NCI-H1105 (cell line): ENCODE measurements around the gene TBC1D32.
"Not testable (repeated sequence)": the region's sequence is repeated elsewhere in the genome, so short reads cannot be mapped to it uniquely, and the experiment has no call there.

Source experiments
- DNase-seq: peaks from one replicate; lab custom pipeline; 2025; lab: John Stamatoyannopoulos, UW

The TBC1D32 gene

DNA sequence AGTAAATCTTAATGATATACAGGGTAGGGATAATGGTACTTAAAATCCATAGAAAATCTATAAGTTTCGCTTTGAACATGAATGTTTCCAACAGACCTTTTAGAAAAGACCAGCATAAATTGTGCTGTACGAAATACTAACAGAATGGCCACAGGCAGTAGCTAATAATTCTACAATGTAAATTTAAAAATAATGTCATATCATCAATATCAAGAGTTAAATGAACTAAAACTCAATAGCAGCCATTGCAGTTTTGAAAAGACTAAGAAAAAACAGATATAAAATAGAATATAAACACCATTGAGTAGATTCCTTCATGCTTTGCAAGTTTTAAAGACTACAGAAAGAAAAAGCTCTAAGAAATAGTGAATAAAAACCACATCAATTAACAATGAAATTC, 14.7 kb downstream of the TBC1D32 start:
- DNase-seq: no peak

DNA sequence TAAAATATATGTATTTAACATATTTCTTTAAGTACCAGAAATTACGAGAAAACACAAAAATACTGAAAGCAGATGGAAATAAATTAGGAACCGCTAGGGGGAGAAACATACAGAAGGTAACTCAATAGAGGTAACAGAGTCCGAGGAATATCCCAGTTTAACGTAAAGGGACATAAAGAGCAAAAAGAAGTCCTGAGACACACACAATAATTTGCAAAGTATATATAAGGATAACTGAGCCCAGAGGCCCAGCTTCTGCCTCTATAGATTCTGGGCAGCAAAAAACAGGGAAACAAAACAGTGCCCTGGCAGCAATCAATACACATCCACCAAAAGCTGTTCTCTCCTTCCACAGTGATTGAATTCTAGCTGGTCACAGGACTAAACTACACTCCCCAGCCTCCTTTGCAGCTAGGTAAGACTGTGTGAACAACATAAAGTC, 15.1 kb downstream of the TBC1D32 start:
- no peak for DNase-seq

DNA sequence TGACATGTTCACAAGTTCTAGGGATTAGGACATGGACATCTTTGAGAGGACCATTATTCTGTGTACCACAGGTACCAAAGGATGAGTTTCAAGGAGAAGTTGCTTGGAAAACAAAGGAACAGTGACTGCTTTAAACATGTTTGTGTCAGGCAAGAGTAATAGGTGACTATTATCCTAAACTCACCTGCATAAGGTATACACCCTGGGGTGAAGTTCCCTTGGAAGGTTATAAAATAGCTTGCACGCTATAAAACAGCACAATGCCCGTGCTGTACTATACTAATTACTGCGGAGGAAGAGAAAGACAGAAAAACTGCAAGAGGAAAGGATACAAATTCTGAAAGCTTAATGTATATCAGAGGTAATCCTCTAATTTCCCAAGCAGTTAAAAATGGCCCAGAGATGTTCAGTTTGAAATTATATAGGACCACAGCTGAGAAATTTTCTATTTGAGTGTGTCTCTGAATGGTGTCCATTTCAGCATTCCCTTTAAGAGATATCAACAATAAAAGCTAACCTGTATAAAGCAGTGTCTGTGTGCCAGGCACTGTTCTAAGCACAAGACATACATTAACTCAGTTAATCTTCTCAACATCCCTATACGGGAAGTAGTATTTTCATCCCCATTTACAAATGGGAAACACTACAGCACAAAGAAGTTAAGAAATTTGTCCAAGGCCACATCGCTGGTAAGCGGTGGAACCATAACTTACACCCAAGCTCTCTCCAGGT, 19.7 kb downstream of the TBC1D32 start:
- no peak for DNase-seq

DNA sequence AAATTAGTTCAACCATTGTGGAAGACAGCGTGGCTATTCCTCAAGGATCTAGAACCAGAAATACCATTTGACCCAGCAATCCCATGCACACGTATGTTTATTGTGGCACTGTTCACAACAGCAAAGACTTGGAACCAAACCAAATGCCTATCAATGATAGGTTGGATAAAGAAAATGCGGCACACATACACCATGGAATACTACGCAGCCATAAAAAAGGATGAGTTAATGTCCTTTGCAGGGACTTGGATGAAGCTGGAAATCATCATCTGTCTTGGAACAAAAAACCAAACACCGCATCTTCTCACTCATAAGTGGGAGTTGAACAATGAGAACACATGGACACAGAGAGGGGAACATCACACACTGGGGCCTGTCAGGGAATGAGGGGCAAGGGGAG, 22.5 kb downstream of the TBC1D32 start:
- DNase-seq: not testable (repeated sequence)

DNA sequence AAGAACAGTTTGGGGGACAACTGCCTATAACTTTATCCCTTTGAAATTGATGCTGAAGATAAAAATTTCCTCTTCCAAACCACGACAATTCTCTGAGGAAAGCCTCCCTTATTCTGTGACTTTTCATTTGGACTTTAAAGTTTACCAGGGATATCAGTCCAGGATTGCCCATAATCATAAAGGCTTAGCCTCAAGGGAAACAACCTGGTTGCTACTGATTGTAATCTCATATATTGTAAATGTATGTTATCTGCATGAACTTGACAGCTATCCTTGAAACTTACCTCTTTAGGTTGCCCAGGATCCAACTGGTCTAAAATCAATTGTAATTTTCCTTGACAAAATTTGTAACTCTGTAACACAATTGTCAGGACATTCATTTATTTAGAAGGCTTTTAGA, 23.8 kb downstream of the TBC1D32 start:
- DNase-seq: no peak

DNA sequence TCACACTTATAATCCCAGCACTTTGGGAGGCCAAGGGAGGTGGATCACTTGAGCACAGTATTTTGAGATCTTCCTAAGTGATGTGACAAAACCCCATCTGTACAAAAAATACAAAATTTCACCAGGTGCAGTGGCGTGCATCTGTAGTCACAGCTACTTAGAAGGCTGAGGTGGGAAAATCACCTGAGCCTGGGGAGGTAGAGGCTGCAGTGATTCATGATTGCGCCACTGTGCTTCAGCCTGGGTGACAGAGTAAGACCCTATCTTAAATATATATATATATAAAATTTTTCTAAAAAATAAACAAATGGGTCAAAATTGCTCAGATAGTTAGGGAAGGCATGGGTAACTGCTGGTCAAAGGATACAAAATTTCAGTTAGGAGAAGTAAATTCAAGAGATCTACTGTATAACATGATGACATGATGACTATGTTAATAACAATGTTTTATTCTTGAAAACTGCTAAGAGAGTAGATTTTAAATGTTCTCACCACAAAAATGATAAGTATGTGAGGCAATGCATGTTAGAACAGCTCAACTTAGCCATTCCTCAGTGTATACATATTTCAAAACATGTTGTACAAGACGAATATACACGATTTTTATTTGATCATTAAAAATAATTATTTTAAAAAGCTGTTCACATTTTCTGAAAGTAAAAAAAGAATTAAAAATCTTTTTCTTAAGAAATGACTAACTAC, 24.4 kb downstream of the TBC1D32 start:
- DNase-seq: no peak

DNA sequence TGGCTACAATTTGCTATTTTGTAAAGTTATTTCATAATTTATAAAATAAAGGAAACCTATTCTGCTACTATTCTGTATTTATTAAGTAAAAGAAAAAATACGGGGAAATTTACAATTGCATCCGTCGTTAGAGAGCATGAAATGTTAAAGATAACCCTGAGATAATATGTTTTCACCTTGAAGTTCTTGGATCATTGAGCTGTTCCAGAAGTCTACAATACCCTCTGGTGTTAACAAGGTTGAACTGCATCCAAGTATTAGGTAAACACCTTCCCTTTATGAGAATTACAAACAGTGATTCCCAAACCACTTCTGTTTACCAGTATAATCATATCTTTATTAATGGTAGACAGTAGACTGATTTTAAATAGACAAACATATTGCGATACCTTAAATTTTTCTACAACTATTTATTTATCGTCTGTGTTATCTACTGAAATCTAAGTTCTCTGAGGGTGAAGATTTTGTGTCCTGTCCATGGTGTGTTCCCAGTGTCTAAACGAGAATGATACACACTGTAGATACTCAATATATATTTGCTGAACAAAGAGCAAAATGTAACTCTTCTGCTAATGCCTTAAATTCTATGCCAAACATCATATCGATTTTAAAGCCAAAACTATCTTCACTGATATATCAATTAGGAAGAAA, 28.2 kb downstream of the TBC1D32 start:
- DNase-seq: peak; percentile 58

DNA sequence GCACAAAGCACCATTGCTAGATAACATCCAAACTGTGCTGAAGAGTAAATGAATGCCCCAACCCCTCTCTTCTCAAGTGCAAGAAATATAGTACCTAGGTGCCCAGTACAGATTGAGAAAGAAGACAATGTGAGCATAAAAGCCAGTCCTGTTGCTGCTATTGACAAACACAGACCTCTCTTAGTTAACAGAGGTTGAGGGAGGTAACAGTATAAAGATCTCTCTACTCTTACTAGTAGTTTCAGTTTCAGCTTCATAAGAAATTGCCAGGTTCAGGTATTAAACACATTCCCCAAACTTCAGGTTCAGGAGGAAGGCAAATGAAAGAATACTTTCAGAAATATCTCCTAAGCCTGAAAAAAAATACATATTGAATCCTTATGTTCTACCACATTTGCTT, 31.4 kb downstream of the TBC1D32 start:
- no peak for DNase-seq

DNA sequence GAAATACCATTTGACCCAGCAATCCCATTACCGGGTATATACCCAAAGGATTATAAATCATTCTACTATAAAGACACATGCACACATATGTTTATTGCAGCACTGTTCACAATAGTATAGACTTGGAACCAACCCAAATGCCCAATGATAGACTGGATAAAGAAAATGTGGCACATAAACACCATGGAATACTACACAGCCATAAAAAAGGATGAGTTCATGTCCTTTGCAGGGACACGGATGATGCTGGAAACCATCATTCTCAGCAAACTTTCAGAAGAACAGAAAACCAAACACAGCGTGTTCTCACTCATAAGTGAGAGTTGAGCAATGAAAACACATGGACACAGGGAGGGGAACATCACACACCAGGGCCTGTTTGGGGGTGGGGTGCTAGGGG, 33.1 kb downstream of the TBC1D32 start:
- not testable (repeated sequence) for DNase-seq

DNA sequence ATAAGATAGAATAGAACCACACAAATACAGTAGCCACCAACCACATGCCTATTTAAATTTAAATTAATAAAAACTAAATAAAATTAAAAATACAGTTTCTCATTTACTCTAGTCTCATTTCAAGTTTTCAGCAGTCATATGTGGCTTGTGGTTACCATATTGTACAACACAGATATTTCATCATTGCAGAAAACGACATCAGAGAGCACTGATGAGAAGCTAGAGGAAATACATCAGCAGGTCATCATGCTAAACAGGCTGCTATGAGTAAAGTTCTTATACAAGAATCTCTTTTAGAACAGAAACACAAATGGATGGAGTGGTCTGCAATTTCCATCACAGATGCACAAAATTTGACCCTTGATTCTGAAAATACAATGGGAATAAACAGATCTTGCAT, 36.6 kb downstream of the TBC1D32 start:
- DNase-seq: no peak

DNA sequence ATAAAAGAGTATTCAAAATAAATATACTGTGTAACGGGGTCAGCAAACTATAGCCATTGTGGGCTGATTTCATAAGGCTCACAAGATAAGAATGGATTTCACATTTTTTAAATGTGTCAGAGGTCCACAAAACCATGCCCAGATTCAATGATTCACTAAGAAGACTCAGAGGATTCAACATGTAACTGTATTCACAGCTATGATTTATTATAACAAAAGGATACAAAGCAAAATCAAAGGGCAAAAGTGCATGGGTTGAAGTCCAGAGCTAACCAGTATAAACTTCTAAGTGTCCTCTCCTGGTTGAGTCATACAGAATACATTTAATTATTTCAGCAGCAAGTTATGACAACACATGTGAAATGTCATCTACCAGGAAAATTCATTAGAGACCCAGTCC, 49.2 kb downstream of the TBC1D32 start:
- no peak for DNase-seq

DNA sequence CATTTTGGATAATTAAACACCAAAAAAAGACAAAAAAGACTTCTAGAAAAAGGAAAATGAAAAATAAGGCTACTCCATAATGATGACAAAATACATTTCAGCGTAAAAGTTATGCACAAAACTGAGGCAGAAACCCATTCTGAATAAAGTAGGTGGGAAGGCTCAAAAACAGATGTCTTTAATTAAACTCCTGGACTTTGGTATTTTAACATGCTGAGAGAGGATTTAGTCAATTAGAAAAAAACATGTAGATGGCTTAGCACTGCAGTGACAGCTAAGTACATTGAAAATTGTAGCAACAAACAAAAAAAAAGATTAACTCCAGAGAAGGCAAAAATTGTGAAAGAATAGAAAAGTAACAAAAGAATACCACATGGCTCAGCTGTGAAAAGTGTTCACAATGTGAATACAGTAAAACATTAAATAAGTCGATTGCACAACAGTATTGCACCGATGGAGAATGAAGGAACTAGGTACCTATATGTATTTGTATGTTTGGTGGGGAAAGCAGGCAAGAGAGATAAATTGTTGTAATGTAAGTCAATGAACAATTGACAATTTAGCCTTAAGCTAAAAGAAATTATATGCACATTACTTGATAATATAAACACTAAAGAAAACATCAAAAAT, 59.5 kb downstream of the TBC1D32 start:
- DNase-seq: no peak

DNA sequence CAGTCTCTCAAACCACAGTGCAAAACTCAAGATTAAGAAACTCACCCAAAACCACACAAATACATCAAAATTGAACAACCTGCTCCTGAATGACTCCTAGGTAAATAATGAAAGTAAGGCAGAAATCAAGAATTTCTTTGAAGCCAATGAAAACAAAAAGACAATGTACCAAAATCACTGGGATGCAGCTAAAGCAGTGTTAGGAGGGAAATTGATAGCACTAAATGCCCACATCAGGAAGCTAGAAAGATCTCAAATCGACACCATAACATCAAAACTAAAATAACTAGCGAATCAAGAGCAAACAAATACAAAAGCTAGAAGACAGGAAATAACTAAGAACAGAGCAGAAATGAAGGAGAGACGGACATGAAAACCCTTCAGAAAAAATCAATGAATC, 70.5 kb downstream of the TBC1D32 start:
- DNase-seq: no peak

DNA sequence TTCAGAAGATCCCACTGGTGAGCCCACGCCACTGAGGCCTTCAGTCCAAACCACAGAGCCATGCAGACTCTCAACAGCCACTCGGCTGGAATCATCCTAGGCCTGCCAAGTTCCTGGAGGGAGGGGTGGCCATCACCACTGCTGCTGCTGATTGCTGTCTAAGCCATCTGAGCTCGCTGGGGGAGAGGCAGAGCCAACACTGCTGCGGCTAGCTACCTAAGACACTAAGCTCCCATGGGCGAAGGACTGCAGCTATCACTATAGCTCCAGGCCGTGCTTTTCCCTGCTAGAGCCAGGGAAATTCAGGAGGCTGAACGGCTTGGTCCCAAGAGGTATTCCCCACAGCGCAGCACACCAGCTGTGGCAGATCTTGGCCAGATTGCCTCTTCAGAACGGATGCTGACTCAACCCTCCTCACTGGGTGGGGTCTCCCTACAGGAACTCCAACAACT, 73.6 kb downstream of the TBC1D32 start:
- DNase-seq: no peak

DNA sequence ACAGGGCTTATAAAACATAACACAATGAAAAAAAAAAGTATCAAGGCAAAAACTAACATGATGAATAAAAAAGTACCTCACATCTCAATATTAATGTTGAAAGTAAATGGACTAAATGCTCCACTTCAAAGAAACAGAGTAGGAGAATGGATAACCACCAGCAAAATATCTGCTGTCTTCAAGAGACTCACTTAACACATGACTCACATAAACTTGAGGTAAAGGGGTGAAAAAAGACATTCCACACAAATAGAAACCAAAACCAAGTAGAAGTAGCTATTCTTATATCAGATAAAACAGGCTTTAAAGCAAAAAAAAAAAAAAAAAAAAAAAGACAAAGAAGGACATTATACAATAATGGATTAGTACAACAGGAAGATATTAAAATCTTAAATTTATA, 86.9 kb downstream of the TBC1D32 start:
- DNase-seq: no peak

DNA sequence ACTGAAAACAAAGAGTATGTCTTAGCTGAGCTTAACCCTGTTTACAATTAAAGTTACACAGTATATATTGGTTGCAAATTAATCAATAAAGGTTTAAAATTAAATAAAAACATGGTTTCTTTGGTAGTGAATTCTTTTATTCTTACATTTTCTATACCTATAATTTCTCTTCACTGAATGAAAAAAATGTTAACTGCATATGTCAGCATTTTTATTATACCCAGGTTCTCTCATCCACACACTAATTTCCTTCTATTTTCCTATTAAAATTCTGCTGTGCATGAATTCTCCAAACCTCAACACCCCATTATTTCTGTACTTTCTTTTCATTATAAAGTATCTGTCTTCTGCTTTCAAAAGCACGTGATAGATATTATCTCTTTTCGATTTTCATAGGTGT, 91.9 kb downstream of the TBC1D32 start:
- DNase-seq: no peak

DNA sequence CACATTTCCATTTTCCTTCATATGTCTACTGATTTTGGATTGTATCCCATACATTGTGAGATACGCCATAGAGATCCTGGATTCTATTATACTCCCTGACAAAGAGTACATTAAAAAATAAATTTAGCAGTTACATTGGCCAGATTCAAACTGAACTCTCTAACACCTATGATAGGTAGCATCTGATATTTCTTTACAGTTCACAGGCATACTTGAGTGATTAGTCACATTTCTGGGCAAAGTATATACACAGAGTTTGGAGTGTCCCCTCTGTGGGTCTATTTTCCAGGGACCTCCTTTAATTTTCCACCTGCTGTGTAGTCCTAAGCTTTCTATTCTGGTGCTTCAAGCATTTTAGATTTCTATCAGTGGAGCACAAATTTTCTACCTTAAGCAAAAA, 96.4 kb downstream of the TBC1D32 start:
- no peak for DNase-seq

DNA sequence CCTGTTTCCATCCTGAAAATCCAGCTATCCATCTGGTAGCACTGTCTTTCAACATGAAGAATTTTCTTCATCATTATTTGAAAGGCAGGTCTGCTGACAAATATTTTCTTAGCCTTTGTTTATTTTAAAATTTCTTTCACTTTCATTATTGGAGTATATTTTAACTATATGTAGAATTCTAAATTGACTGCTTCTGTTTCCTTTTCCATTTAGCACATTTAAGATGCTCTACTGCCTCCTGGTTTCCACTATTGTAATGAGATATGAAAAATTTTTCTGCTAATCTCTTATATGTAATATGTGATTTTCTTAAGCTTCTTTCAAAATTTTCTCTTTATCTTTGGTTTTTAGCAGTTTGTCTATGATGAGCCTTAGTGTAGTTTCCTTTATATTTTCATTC, 97.3 kb downstream of the TBC1D32 start:
- no peak for DNase-seq

DNA sequence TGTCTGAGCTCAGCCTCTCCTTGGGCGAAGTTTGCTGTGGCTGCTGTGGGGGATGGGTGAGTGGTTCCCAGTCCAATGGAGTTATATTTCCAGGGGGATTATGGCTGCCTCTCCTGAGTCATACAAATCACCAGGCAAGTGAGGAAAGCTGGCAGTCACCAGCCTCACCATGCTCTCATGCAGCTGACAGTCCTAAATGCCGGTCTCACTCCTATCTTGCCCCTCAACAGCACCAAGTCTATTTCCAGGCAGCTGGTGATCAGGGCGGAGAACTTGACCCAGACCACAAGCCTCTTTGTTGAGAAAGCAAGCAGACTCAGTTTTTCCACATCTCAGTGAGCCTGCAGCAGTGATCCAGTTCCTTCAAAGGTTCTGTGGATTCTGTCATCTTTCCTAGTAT, 98.9 kb downstream of the TBC1D32 start:
- no peak for DNase-seq

DNA sequence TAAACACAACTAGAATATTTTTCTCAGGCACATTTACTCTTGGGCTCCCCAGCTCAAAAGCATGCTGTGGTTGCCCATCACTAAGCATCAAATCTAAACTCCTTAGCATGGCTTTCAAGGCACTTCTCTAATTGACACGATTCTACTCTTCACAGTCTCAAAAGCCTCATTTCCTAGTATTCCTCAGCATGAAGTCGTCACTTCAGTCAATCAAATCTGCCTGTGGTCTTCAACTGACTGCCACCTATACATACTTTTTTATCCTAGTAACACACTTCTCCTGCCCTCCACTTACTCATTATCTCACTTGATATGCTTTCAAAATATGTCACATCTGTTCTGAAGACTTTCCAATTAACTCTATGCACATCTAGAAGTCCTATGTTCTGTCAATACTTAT, 110.3 kb downstream of the TBC1D32 start:
- no peak for DNase-seq

DNA sequence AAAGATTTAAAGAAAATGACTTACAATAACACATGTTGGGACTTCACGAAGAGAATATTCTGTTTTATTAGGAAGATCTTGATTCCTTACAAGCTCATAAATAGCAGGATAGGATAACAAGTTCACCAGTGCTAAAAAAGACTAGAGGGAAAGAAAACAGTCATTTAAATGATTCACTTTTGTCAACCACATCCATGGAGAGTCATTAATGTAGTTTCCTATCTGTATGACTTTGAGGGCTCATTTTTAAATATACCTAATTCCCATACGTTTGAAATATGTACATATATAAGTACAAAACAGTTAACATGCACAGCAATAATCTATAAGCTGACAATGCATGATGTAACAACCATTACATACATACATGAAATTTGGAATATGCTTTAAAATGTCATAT, 111.1 kb downstream of the TBC1D32 start:
- DNase-seq: no peak

DNA sequence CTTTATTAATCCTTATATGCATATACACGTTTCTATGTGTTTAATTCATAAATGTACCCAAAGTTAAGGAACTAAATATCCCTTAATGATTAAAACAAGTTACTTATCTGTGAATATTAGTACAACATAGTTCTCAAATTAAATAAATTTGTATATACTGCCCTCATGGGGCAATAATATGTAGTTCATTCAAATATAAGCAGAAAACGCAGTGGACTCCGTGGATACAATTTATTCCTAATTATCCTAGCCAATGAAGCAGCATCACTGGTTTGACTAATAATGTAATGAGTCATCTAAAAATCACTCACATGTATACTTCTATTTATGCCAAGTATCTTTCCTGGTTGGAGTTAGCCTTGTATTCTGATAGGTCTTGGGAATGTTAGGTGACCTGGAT, 111.6 kb downstream of the TBC1D32 start:
- DNase-seq: no peak

DNA sequence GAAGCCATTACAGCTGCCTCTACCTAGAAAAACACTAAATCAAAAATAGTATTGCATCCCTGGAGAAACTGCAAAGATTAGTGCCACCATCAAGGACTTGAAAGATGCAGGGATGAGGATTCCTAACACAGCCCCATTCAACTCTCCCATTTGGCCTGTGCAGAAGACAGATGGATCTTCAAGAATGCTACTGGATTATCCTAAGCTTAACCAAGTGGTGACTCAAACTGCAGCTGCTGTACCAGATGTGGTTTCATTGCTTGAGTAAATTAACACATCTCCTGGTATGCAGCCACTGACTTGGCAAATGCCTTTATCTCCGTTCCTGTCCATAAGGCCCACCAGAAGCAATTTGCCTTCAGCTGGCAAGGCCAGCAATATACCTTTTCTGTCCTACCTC, 117.4 kb downstream of the TBC1D32 start:
- no peak for DNase-seq
